HepG2 (cell line): ENCODE results near the gene AFG1L. TPM values are rescaled to one million over a fixed set of nuclear protein-coding genes. Genes with fewer than 3 reads are reported as not detected.

ENCODE experiments used
- CENPT ChIP-seq: sonication (generic); formaldehyde crosslinking; IDR thresholded peaks from 2 replicates; pipeline ENCODE4 v1.8.0; 2022; ENCODE audit warnings: low read depth, mild to moderate bottlenecking, moderate library complexity, missing genetic modification reagents
- CHCHD3 ChIP-seq: sonication (generic); formaldehyde crosslinking; IDR thresholded peaks from 2 replicates; pipeline ENCODE4 v1.8.0; 2022; ENCODE audit warnings: mild to moderate bottlenecking, missing genetic modification reagents, moderate library complexity
- EZH2 ChIP-seq: conservative IDR thresholded peaks from 2 replicates; pipeline ENCODE4 v1.6.1; 2012; ENCODE audit warnings: mild to moderate bottlenecking, low read depth, low read length, moderate library complexity
- HOXA5 ChIP-seq: sonication (generic); formaldehyde crosslinking; IDR thresholded peaks from 2 replicates; pipeline ENCODE4 v1.4.0; 2020; ENCODE audit warnings: missing genetic modification reagents
- KDM1A ChIP-seq: IDR thresholded peaks from 2 replicates; pipeline ENCODE4 v1.6.1; 2016; ENCODE audit warnings: missing compliant biosample characterization
- KDM2A ChIP-seq: sonication (generic); formaldehyde crosslinking; IDR thresholded peaks from 2 replicates; pipeline ENCODE4 v1.4.0; 2020; ENCODE audit warnings: low read depth, missing genetic modification reagents, borderline replicate concordance
- KDM4B ChIP-seq: sonication (generic); formaldehyde crosslinking; IDR thresholded peaks from 2 replicates; pipeline ENCODE4 v1.4.0; 2020; ENCODE audit warnings: missing genetic modification reagents
- MEIS1 ChIP-seq: sonication (generic); formaldehyde crosslinking; IDR thresholded peaks from 2 replicates; pipeline ENCODE4 v1.9.0; 2021; ENCODE audit warnings: mild to moderate bottlenecking, missing genetic modification reagents, moderate library complexity, borderline replicate concordance
- NFYC ChIP-seq: IDR thresholded peaks from 2 replicates; pipeline ENCODE4 v1.6.1; 2016; ENCODE audit warnings: missing genetic modification reagents, missing compliant biosample characterization
- NR2F6 ChIP-seq, 2 experiments: IDR thresholded peaks; 2 replicates each; pipeline ENCODE4 v1.6.1; 2016; ENCODE audit warnings: antibody characterized with exemption in 1 of 2, mild to moderate bottlenecking in 1 of 2
- PHF21A ChIP-seq: sonication (generic); formaldehyde crosslinking; IDR thresholded peaks from 2 replicates; pipeline ENCODE4 v1.5.0; 2020; ENCODE audit warnings: mild to moderate bottlenecking, missing genetic modification reagents
- RXRB ChIP-seq: IDR thresholded peaks from 2 replicates; pipeline ENCODE4 v1.6.1; 2016; ENCODE audit warnings: borderline replicate concordance, missing genetic modification reagents, missing compliant biosample characterization
- SOX13 ChIP-seq, 3 experiments: fragments of 450-650 bp in 1 of 3; sonication (generic) in 1 of 3; formaldehyde crosslinking in 1 of 3; IDR thresholded peaks in 2 of 3; conservative IDR thresholded peaks in 1 of 3; 2 replicates each; pipeline versions ENCODE4 v1.5.0 to v1.6.1; 2016 to 2020; ENCODE audit warnings: antibody characterized with exemption in 1 of 3, mild to moderate bottlenecking in 1 of 3, missing compliant biosample characterization in 1 of 3, missing genetic modification reagents in 1 of 3, moderate library complexity in 1 of 3
- TCF7 ChIP-seq: sonication (generic); IDR thresholded peaks from 2 replicates; pipeline ENCODE4 v1.6.1; 2016; ENCODE audit warnings: antibody characterized with exemption, low read depth
- TERF1 ChIP-seq: sonication (generic); formaldehyde crosslinking; IDR thresholded peaks from 2 replicates; pipeline ENCODE4 v1.8.0; 2022; ENCODE audit warnings: mild to moderate bottlenecking, missing genetic modification reagents, moderate library complexity
- ZC3H4 ChIP-seq: sonication (generic); formaldehyde crosslinking; IDR thresholded peaks from 2 replicates; pipeline ENCODE4 v1.4.0; 2020; ENCODE audit warnings: missing genetic modification reagents, borderline replicate concordance
- ZNF121 ChIP-seq: sonication (generic); formaldehyde crosslinking; IDR thresholded peaks from 2 replicates; pipeline ENCODE4 v1.5.0; 2020; ENCODE audit warnings: mild to moderate bottlenecking, missing genetic modification reagents
- ZNF30 ChIP-seq: sonication (generic); formaldehyde crosslinking; IDR thresholded peaks from 2 replicates; pipeline ENCODE4 v1.5.0; 2020; ENCODE audit warnings: mild to moderate bottlenecking, missing genetic modification reagents
- ZNF362 ChIP-seq: sonication (generic); formaldehyde crosslinking; IDR thresholded peaks from 2 replicates; pipeline ENCODE4 v1.4.0; 2020; ENCODE audit warnings: missing genetic modification reagents, mild to moderate bottlenecking, borderline replicate concordance
- ZNF501 ChIP-seq: sonication (generic); formaldehyde crosslinking; IDR thresholded peaks from 2 replicates; pipeline ENCODE4 v1.5.1; 2020; ENCODE audit warnings: mild to moderate bottlenecking, moderate library complexity, missing genetic modification reagents
- ZNF552 ChIP-seq: sonication (generic); formaldehyde crosslinking; IDR thresholded peaks from 2 replicates; pipeline ENCODE4 v1.9.0; 2022; ENCODE audit warnings: missing genetic modification reagents, mild to moderate bottlenecking, borderline replicate concordance
- ZNF614 ChIP-seq: IDR thresholded peaks from 2 replicates; pipeline ENCODE4 v1.6.1; 2018; ENCODE audit warnings: missing biosample characterization, missing genetic modification reagents, inconsistent platforms, borderline replicate concordance
- ZNF737 ChIP-seq: sonication (generic); formaldehyde crosslinking; IDR thresholded peaks from 2 replicates; pipeline ENCODE4 v1.5.0; 2020; ENCODE audit warnings: missing genetic modification reagents, mild to moderate bottlenecking, borderline replicate concordance
- ZNF775 ChIP-seq: sonication (generic); formaldehyde crosslinking; IDR thresholded peaks from 2 replicates; pipeline ENCODE4 v1.4.0; 2020; ENCODE audit warnings: missing genetic modification reagents, mild to moderate bottlenecking, moderate library complexity, borderline replicate concordance
- ZSCAN31 ChIP-seq: sonication (generic); formaldehyde crosslinking; IDR thresholded peaks from 2 replicates; pipeline ENCODE4 v1.5.0; 2020; ENCODE audit warnings: low read depth, mild to moderate bottlenecking, missing genetic modification reagents
- polyA plus RNA-seq, 8 experiments: library from polyadenylated mRNA; depleted of rRNA in 3 of 8; stranded (reverse) in 7 of 8; unstranded in 1 of 8; fragments of >200 nt; fragmentation: Illumina TruSeq in 4 of 8; extraction: Trizol in 4 of 8; gene quantifications; 2 replicates each; pipeline versions ENCODE4 v1.2.1 to v1.2.3, GENCODE V29; 2011 to 2016; ENCODE audit warnings: low read depth in 4 of 8, missing spikeins in 1 of 8, mixed read lengths in 1 of 8; ENCODE audit not compliant: insufficient read depth in 1 of 8
- total RNA-seq, 5 experiments: library from RNA; depleted of rRNA; stranded (reverse); fragments of >200 nt; fragmentation: Illumina TruSeq; extraction: Trizol; gene quantifications; 2 replicates each; pipeline ENCODE4 v1.2.3, GENCODE V29; 2016; ENCODE audit warnings: low read depth in 1 of 5
- TF ChIP-seq, protein P1 (sequence below): sonication (generic); formaldehyde crosslinking; IDR thresholded peaks from 2 replicates; pipeline ENCODE4 v1.5.0; 2020; ENCODE audit warnings: missing genetic modification reagents

Gene AFG1L
- total and polyA plus RNA-seq, 2 of the 13 experiments (the other 11 are each of a cell fraction or from before 2014, with no cell fraction given): 3.1 to 14.0 TPM

DNA sequence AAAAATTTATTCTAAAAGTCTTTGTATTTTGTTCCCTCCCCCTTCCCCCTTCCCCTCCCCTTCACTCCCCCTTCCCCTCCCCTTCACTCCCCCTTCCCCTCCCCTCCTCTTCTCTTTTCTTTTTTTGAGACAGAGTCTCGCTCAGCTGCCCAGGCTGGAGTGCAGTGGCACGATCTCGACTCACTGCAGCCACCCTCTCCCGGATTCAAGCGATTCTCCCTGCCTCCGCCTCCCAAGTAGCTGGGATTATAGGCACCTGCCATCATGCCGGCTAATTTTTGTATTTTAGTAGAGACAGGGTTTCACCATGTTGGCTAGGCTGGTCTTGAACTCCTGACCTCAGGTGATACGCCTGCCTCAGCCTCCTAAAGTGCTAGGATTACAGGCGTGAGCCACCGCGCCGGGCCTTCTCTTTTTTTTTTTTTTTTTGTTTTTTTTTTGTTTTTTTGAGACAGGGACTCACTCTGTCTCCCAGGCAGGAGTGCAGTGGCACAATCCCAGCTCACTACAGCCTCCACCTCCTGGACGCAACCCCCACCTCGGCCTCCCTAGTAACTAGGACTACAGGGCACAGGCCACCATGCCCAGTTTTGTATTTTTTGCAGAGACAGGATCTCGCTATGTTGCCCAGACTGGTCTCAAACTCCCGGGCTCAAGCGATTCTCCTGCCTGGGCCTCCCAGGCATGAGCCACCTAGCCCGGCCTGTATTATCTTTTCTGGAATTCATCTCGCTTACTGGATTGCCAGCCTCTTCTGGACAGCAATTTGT is 1.1 kb upstream of the AFG1L start (continued):
- no peak for TF ChIP-seq NR2F6 (IDR thresholded peaks at IDR 0.05)
- no peak for TF ChIP-seq NR2F6 (CRISPR knock-in tag; IDR thresholded peaks at IDR 0.05)
- no peak for TF ChIP-seq KDM2A (CRISPR knock-in tag)
- TF ChIP-seq ZNF30 (CRISPR knock-in tag): no peak
- no peak for TF ChIP-seq EZH2
- TF ChIP-seq, protein P1, sequence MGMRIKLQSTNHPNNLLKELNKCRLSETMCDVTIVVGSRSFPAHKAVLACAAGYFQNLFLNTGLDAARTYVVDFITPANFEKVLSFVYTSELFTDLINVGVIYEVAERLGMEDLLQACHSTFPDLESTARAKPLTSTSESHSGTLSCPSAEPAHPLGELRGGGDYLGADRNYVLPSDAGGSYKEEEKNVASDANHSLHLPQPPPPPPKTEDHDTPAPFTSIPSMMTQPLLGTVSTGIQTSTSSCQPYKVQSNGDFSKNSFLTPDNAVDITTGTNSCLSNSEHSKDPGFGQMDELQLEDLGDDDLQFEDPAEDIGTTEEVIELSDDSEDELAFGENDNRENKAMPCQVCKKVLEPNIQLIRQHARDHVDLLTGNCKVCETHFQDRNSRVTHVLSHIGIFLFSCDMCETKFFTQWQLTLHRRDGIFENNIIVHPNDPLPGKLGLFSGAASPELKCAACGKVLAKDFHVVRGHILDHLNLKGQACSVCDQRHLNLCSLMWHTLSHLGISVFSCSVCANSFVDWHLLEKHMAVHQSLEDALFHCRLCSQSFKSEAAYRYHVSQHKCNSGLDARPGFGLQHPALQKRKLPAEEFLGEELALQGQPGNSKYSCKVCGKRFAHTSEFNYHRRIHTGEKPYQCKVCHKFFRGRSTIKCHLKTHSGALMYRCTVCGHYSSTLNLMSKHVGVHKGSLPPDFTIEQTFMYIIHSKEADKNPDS (CRISPR knock-in tag): no peak
- TF ChIP-seq HOXA5 (CRISPR knock-in tag): no peak
- no peak for TF ChIP-seq SOX13 (IDR thresholded peaks at IDR 0.05)
- TF ChIP-seq SOX13 (CRISPR knock-in tag; conservative IDR thresholded peaks at IDR 0.05 in 1 of 2, IDR thresholded peaks at IDR 0.05 in 1 of 2): no peak
- 0 out of 2 replicates have a peak, but pooled peaks have one; percentile 13 for TF ChIP-seq ZNF362 (CRISPR knock-in tag)
- TF ChIP-seq NFYC (CRISPR knock-in tag): no peak
- no peak for TF ChIP-seq CHCHD3 (CRISPR knock-in tag)
- TF ChIP-seq MEIS1 (CRISPR knock-in tag): 0 out of 2 replicates have a peak, but pooled peaks have one; percentile 38
- no peak for TF ChIP-seq RXRB (CRISPR knock-in tag)
- TF ChIP-seq TCF7: no peak
- TF ChIP-seq ZNF501 (CRISPR knock-in tag): no peak
- TF ChIP-seq PHF21A: no peak
- no peak for TF ChIP-seq ZC3H4 (CRISPR knock-in tag)
- peak; percentile 99 for TF ChIP-seq ZNF121
- 0 out of 2 replicates have a peak, but pooled peaks have one; percentile 56 for TF ChIP-seq KDM1A (CRISPR knock-in tag)
- TF ChIP-seq CENPT (CRISPR knock-in tag): no peak
- no peak for TF ChIP-seq ZNF737 (CRISPR knock-in tag)
- TF ChIP-seq ZNF775 (CRISPR knock-in tag): no peak
- TF ChIP-seq ZSCAN31 (CRISPR knock-in tag): no peak
- no peak for TF ChIP-seq ZNF552 (CRISPR knock-in tag)
- TF ChIP-seq ZNF614 (CRISPR knock-in tag): no peak
- TF ChIP-seq TERF1 (CRISPR knock-in tag): no peak
- TF ChIP-seq KDM4B: no peak
